Posterior vena cava (tissue), 2 donors: Measurements from ENCODE around the gene PRRT3. TPM values are rescaled to one million over a fixed set of nuclear protein-coding genes. Genes with fewer than 3 reads are reported as not detected.

Experiments used
- DNase-seq: peaks from one replicate; pipeline ENCODE4 v3.0.0-alpha.2; 2020; ENCODE audit warnings: low spot score
- intact Hi-C, 2 donors: fragments of 100-400 bp; cut with DNase I; formaldehyde crosslinking; loops; one replicate each; pipeline versions ENCODE4 v1.14.1 to v1.14.2; 2022 to 2023
- long read RNA-seq, 2 donors: library from polyadenylated mRNA; unstranded; transcript quantifications; one replicate each; pipeline ENCODE4 v2.0.0, GENCODE V29; 2020 to 2021
- total RNA-seq, 2 donors: library from RNA; stranded (reverse); fragmentation: NEBNext Ultra II Directional; extraction: Animal tissue kit (Norgen Biotek cat#: 25700); gene quantifications; one replicate each; pipeline ENCODE4 v1.2.1, GENCODE V29; 2021
- donor health status: DM: yes; HTN: yes; CAD: no.
- donor health status: DM: yes; HTN: yes; CAD: no.

The PRRT3 gene
- 1 to 10 TPM; 1.5 to 2.7 TPM for total RNA-seq
- long read RNA-seq, donor 1, partial matches to known transcripts, result 1 of 5 reads
- long read RNA-seq, donor 1, other reads (novel, unspliced or antisense), result 4 of 5 reads
- long read RNA-seq, donor 2, partial matches to known transcripts, result 4 of 30 reads
- long read RNA-seq, donor 2, other reads (novel, unspliced or antisense), result 26 of 30 reads

GRCh38 chr3:9951962-9952805 lies at the start of gene PRRT3:
TSS of gene PRRT3 (minus strand) at chr3:9952408. CDS start at chr3:9950115, 2,293 bp downstream.
- intact Hi-C loops, result no loop called here
- DNase-seq, result no peak

- intact Hi-C loops, result no loop called here
- no peak for DNase-seq
Measured at GRCh38 chr3:10000686-10001085, 48.5 kb upstream of the PRRT3 start.

GRCh38 chr3:9994086-9994844 lies 42.1 kb upstream of the PRRT3 start:
- no peak for DNase-seq

GRCh38 chr3:9986230-9986725 lies 34.1 kb upstream of the PRRT3 start:
- intact Hi-C loops, result no loop called here
- no peak for DNase-seq

More at GRCh38 chr3:9994086-9994844, 42.1 kb upstream of the PRRT3 start:
- intact Hi-C loops, result no loop called here

- intact Hi-C loops, result no loop called here
- no peak for DNase-seq
Measured at GRCh38 chr3:9980251-9980650, 28.0 kb upstream of the PRRT3 start.

- DNase-seq, result no peak
- intact Hi-C loops, result no loop called here
Measured at GRCh38 chr3:9978710-9979305, 26.6 kb upstream of the PRRT3 start.

GRCh38 chr3:9976721-9977709 lies 24.8 kb upstream of the PRRT3 start:
- intact Hi-C loops, result no loop called here
- peak; percentile 89 for DNase-seq

- no peak for DNase-seq
- intact Hi-C loops, result no loop called here
Measured at GRCh38 chr3:9970020-9970652, 17.9 kb upstream of the PRRT3 start.

GRCh38 chr3:9969632-9970019 lies 17.4 kb upstream of the PRRT3 start:
- intact Hi-C loops, result no loop called here
- DNase-seq, result no peak

GRCh38 chr3:9966841-9967240 lies 14.6 kb upstream of the PRRT3 start:
- intact Hi-C loops, result no loop called here
- DNase-seq, result no peak

GRCh38 chr3:9965200-9965875 lies 13.1 kb upstream of the PRRT3 start:
- no peak for DNase-seq

GRCh38 chr3:9957214-9957613 lies 5.0 kb upstream of the PRRT3 start:
- DNase-seq, result no peak
- intact Hi-C loops, result no loop called here

More at GRCh38 chr3:9965200-9965875, 13.1 kb upstream of the PRRT3 start:
- intact Hi-C loops, result no loop called here

- no peak for DNase-seq
- intact Hi-C loops, result no loop called here
Measured at GRCh38 chr3:9955611-9956352, 3.6 kb upstream of the PRRT3 start.

GRCh38 chr3:9955067-9955502 lies 2.9 kb upstream of the PRRT3 start:
- no peak for DNase-seq
- intact Hi-C loops, result no loop called here

- intact Hi-C loops, result no loop called here
- no peak for DNase-seq
Measured at GRCh38 chr3:9951598-9951961, 628 bp downstream of the PRRT3 start.

GRCh38 chr3:9951126-9951525 lies 1.1 kb downstream of the PRRT3 start:
- DNase-seq, result no peak
- intact Hi-C loops, result no loop called here

GRCh38 chr3:9949626-9950025 lies 2.6 kb downstream of the PRRT3 start:
- intact Hi-C loops, result no loop called here
- no peak for DNase-seq
